HL-60/S4 (cell line): ENCODE results near the gene REM1.

ENCODE experiments used
- in situ Hi-C: fragments of 300-500 bp; cut with MboI; formaldehyde crosslinking; loops from 2 replicates; pipeline ENCODE4 v1.14.3; 2022; ENCODE audit warnings: low sequenced_read_pairs

REM1 gene

GRCh38 chr20:31522731-31523130 lies 47.6 kb downstream of the REM1 start:
- in situ Hi-C loops = no loop called here

- in situ Hi-C loops = no loop called here
Measured at GRCh38 chr20:31523361-31524283, 48.5 kb downstream of the REM1 start.

GRCh38 chr20:31527266-31527665 lies 52.2 kb downstream of the REM1 start:
- in situ Hi-C loops = no loop called here
